Endothelial cell of umbilical vein (primary cell): ENCODE measurements around the gene PPBP. TPM values are rescaled to one million over a fixed set of nuclear protein-coding genes. Genes with fewer than 3 reads are reported as not detected.

Source experiments
- BruUV-seq: library from RNA; stranded (reverse); fragments of 400-500 nt; replicated peaks from 2 replicates; lab custom pipeline; 2021; lab: Mats Ljungman, UMichigan
- CTCF ChIA-PET: fragments of 300-600, 350-600 bp; sonication (Branson Sonifier 250); formaldehyde crosslinking; loops from one replicate; lab custom pipeline; 2021; ENCODE audit warnings: antibody characterized with exemption, inconsistent platforms; lab: Charles Lee
- POLR2A ChIA-PET: fragments of 300-600, 350-600 bp; sonication (Branson Sonifier 250); formaldehyde crosslinking; loops from one replicate; lab custom pipeline; 2021; ENCODE audit warnings: antibody characterized with exemption, inconsistent platforms; lab: Charles Lee
- DNase-seq: peaks from one replicate; pipeline ENCODE4 v3.0.0-alpha.2; 2011; ENCODE audit warnings: low read depth, low spot score
- FAIRE-seq: peaks from 2 replicates; lab custom pipeline; 2011; peaks lifted over from hg19 to GRCh38; lab: Jason Lieb, UNC
- H2AFZ ChIP-seq: 2 replicates; pipeline ENCODE4 v1.6.0; 2012; ENCODE audit warnings: low read depth, low read length, control low read depth, inconsistent platforms
- H3K27ac ChIP-seq: 2 replicates; pipeline ENCODE4 v1.5.1; 2011; ENCODE audit warnings: low read depth, mild to moderate bottlenecking, control low read depth, low read length, moderate library complexity; ENCODE audit not compliant: insufficient read depth
- H3K27me3 ChIP-seq, 2 experiments: 2 replicates each; pipeline versions ENCODE4 v1.6.0 to v1.6.1; 2011; ENCODE audit warnings: low read length in 2 of 2, mixed read lengths in 1 of 2; ENCODE audit not compliant: control insufficient read depth in 2 of 2, insufficient read depth in 2 of 2
- H3K36me3 ChIP-seq, 2 experiments: 2 replicates in 1 of 2; 3 replicates in 1 of 2; pipeline ENCODE4 v1.5.1; 2011; ENCODE audit warnings: low read length in 2 of 2, mild to moderate bottlenecking in 1 of 2, moderate library complexity in 1 of 2; ENCODE audit not compliant: control insufficient read depth in 2 of 2, insufficient read depth in 2 of 2; ENCODE audit errors: extremely low read depth in 1 of 2
- H3K4me1 ChIP-seq: 3 replicates; pipeline ENCODE4 v1.5.1; 2011; ENCODE audit warnings: mild to moderate bottlenecking, low read length; ENCODE audit not compliant: control insufficient read depth, insufficient read depth; ENCODE audit errors: extremely low read depth
- H3K4me2 ChIP-seq: 2 replicates; pipeline ENCODE4 v1.6.1; 2011; ENCODE audit warnings: low read length, control low read depth, mixed read lengths; ENCODE audit not compliant: insufficient read depth
- H3K4me3 ChIP-seq, 3 experiments: fragments of 200-600 bp in 1 of 3; sonication (generic), shearing (Covaris generic) in 1 of 3; replicated peaks in 1 of 3; 2 replicates each; pipeline ENCODE4 v1.5.1; 2011 to 2016; ENCODE audit warnings: control low read depth in 3 of 3, low read length in 3 of 3, mild to moderate bottlenecking in 2 of 3, inconsistent platforms in 1 of 3, low read depth in 1 of 3, moderate library complexity in 1 of 3; ENCODE audit not compliant: insufficient read depth in 1 of 3
- H3K79me2 ChIP-seq: 2 replicates; pipeline ENCODE4 v1.6.0; 2012; ENCODE audit warnings: low read length, inconsistent platforms; ENCODE audit not compliant: control insufficient read depth, insufficient read depth
- H3K9ac ChIP-seq: replicated peaks from 2 replicates; pipeline ENCODE3; 2011; ENCODE audit warnings: low read length, control low read depth; ENCODE audit not compliant: insufficient read depth; ENCODE audit errors: extremely low read depth
- H3K9me1 ChIP-seq: replicated peaks from 3 replicates; pipeline ENCODE4 v1.6.0; 2011; ENCODE audit warnings: mild to moderate bottlenecking, low read length; ENCODE audit not compliant: control insufficient read depth, insufficient read depth; ENCODE audit errors: extremely low read depth
- H3K9me3 ChIP-seq: replicated peaks from 2 replicates; pipeline ENCODE4 v1.5.1; 2012; ENCODE audit warnings: low read length, inconsistent platforms; ENCODE audit not compliant: control insufficient read depth, insufficient read depth
- H4K20me1 ChIP-seq: replicated peaks from 2 replicates; pipeline ENCODE3; 2011; ENCODE audit warnings: mild to moderate bottlenecking, low read length; ENCODE audit not compliant: control insufficient read depth, insufficient read depth; ENCODE audit errors: extremely low read depth
- EZH2 ChIP-seq: IDR thresholded peaks from 2 replicates; pipeline ENCODE4 v1.6.1; 2012; ENCODE audit warnings: borderline replicate concordance, low read depth, mild to moderate bottlenecking, moderate library complexity, low read length, inconsistent platforms; ENCODE audit not compliant: severe bottlenecking
- FOS ChIP-seq: IDR thresholded peaks from 2 replicates; pipeline ENCODE4 v1.6.1; 2011; ENCODE audit warnings: mild to moderate bottlenecking, low read length, moderate library complexity, borderline replicate concordance; ENCODE audit not compliant: insufficient read depth
- GATA2 ChIP-seq: IDR thresholded peaks from 2 replicates; pipeline ENCODE4 v1.7.0; 2011; ENCODE audit warnings: low read depth, mild to moderate bottlenecking, moderate library complexity, mixed read lengths, low read length; ENCODE audit not compliant: insufficient read length, insufficient read depth
- JUN ChIP-seq: IDR thresholded peaks from 2 replicates; pipeline ENCODE4 v1.6.1; 2011; ENCODE audit warnings: borderline replicate concordance, low read depth; ENCODE audit not compliant: insufficient read length, insufficient read depth
- MYC ChIP-seq: IDR thresholded peaks from one replicate; pipeline ENCODE4 v1.6.1; 2011; ENCODE audit warnings: mild to moderate bottlenecking, low read depth, low read length
- POLR2A ChIP-seq: IDR thresholded peaks from 2 replicates; pipeline ENCODE4 v1.6.1; 2012; ENCODE audit warnings: low read depth, mild to moderate bottlenecking, control low read depth, low read length
- POLR2AphosphoS5 ChIP-seq: IDR thresholded peaks from 2 replicates; pipeline ENCODE4 v1.6.1; 2012; ENCODE audit warnings: low read depth, mild to moderate bottlenecking, control low read depth, low read length, moderate library complexity; ENCODE audit not compliant: insufficient read depth
- dilution Hi-C: fragments of 300-500 bp; cut with MboI; formaldehyde crosslinking; loops from one replicate; pipeline ENCODE4 v1.15.0; 2019; ENCODE audit warnings: low sequenced_read_pairs; ENCODE audit not compliant: extremely low pct_ligation_motif_present
- intact Hi-C: fragments of 100-400 bp; cut with micrococcal nuclease; formaldehyde crosslinking; loops from one replicate; pipeline ENCODE4 v1.10.0; 2022
- polyA plus RNA-seq, 4 experiments: library from polyadenylated mRNA; depleted of rRNA in 3 of 4; stranded (reverse) in 3 of 4; unstranded in 1 of 4; fragments of >200 nt; gene quantifications; 2 replicates each; pipeline versions ENCODE4 v1.2.1 to v1.2.3, GENCODE V29; 2011 to 2012; ENCODE audit warnings: missing spikeins in 1 of 4
- total RNA-seq: library from RNA; stranded (reverse); gene quantifications from 2 replicates; pipeline ENCODE4 v1.2.3, GENCODE V29; 2021
- TF ChIP-seq, protein P1 (sequence below), 2 donors: IDR thresholded peaks; 1 replicate in 1 of 2; 2 replicates in 1 of 2; pipeline ENCODE4 v1.5.1; 2011; ENCODE audit warnings: low read length in 2 of 2, mild to moderate bottlenecking in 2 of 2, moderate library complexity in 2 of 2, control low read depth in 1 of 2, inconsistent platforms in 1 of 2, low read depth in 1 of 2; ENCODE audit not compliant: insufficient read depth in 1 of 2; ENCODE audit errors: extremely low read depth in 1 of 2
- TF ChIP-seq, protein P2 (sequence below): IDR thresholded peaks from 2 replicates; pipeline ENCODE4 v1.6.1; 2011; ENCODE audit not compliant: insufficient read depth, insufficient read length

The PPBP gene
- total and polyA plus RNA-seq, 2 donors (not counting 3 experiments of a cell fraction or from before 2014, with no cell fraction given): not detected

DNA sequence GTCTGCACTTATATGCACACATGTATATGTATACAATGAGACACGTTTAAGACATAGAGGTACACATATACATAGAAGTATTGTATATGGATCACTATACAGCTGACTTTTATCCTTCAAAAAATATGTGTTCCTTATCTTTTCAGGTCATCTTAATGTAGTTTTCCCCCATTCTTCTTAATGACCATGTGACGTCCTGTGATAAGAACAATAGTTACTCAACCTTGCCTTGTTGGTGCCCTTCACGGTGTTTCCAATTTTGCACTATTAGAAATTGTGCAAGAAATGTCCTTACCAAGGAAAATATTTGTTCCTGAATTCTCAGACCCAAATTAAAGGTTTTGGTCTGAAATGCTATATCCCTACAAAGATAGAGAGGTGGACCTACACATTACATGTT is 1.0 kb upstream of the PPBP start:
- Histone ChIP-seq H3K9me1 (no peaks in the 10 kb centered on the region), H3K27ac (no peak overlapping the region), H3K4me1 (no peaks in the 10 kb centered on the region), H3K79me2 (no peaks in the 10 kb centered on the region), H3K36me3 (no peaks in the 10 kb centered on the region), H3K9me3 (no peaks in the 10 kb centered on the region), H4K20me1 (no peaks in the 10 kb centered on the region), H3K27me3 (no peaks in the 10 kb centered on the region), H3K4me2 (no peak overlapping the region), H2AFZ (no peak overlapping the region), H3K9ac (no peak overlapping the region), H3K4me3 (no peak overlapping the region)
- TF ChIP-seq, protein P1, sequence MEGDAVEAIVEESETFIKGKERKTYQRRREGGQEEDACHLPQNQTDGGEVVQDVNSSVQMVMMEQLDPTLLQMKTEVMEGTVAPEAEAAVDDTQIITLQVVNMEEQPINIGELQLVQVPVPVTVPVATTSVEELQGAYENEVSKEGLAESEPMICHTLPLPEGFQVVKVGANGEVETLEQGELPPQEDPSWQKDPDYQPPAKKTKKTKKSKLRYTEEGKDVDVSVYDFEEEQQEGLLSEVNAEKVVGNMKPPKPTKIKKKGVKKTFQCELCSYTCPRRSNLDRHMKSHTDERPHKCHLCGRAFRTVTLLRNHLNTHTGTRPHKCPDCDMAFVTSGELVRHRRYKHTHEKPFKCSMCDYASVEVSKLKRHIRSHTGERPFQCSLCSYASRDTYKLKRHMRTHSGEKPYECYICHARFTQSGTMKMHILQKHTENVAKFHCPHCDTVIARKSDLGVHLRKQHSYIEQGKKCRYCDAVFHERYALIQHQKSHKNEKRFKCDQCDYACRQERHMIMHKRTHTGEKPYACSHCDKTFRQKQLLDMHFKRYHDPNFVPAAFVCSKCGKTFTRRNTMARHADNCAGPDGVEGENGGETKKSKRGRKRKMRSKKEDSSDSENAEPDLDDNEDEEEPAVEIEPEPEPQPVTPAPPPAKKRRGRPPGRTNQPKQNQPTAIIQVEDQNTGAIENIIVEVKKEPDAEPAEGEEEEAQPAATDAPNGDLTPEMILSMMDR (IDR thresholded peaks at IDR 0.05; ENCODE audit: extremely low read depth in 1 of 2, insufficient read depth in 1 of 2, low read depth in 1 of 2, low read length in 2 of 2): no peak
- TF ChIP-seq MYC (no peak), EZH2 (no peak), FOS (no peak), JUN (no peak), POLR2AphosphoS5 (no peak), POLR2A (no peak), GATA2 (no peak)
- TF ChIP-seq, protein P2, sequence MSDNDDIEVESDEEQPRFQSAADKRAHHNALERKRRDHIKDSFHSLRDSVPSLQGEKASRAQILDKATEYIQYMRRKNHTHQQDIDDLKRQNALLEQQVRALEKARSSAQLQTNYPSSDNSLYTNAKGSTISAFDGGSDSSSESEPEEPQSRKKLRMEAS: no peak
- DNase-seq: no peak
- BruUV-seq: no TSS peak
- no peak for FAIRE-seq
- intact Hi-C loops: no loop called here
- ChIA-PET POLR2A (no interaction called here), CTCF (interaction anchor here (1.0 kb wide), 1 partner anchor 43 kb away, joined by 3 read pairs; no protein-coding TSS in a partner anchor)
- dilution Hi-C loops: no loop called here
